Glutamatergic neuron (in vitro differentiated cells): ENCODE data around the gene TOX2. TPM values are rescaled to one million over a fixed set of nuclear protein-coding genes. Genes with fewer than 3 reads are reported as not detected.

Experiments used
- DNase-seq: peaks from one replicate; pipeline ENCODE4 v3.0.0; 2022
- H3K27ac Mint-ChIP-seq: one replicate; pipeline ENCODE4 v1.8.0; 2020; ENCODE audit warnings: mild to moderate bottlenecking, mixed read lengths, inconsistent platforms; ENCODE audit not compliant: unreplicated experiment
- H3K27me3 Mint-ChIP-seq: one replicate; pipeline ENCODE4 v1.8.0; 2020; ENCODE audit warnings: mild to moderate bottlenecking, moderate library complexity, mixed read lengths, inconsistent platforms; ENCODE audit not compliant: unreplicated experiment
- H3K36me3 Mint-ChIP-seq: one replicate; pipeline ENCODE4 v1.8.0; 2020; ENCODE audit warnings: mild to moderate bottlenecking, mixed read lengths, inconsistent platforms; ENCODE audit not compliant: unreplicated experiment
- H3K4me1 Mint-ChIP-seq: one replicate; pipeline ENCODE4 v1.8.0; 2020; ENCODE audit warnings: mild to moderate bottlenecking, low read depth, mixed read lengths, inconsistent platforms; ENCODE audit not compliant: unreplicated experiment
- H3K4me3 Mint-ChIP-seq: one replicate; pipeline ENCODE4 v1.8.0; 2020; ENCODE audit warnings: mild to moderate bottlenecking, mixed read lengths, inconsistent platforms; ENCODE audit not compliant: unreplicated experiment
- H3K9me3 Mint-ChIP-seq: one replicate; pipeline ENCODE4 v1.8.0; 2020; ENCODE audit warnings: mild to moderate bottlenecking, moderate library complexity, mixed read lengths, inconsistent platforms; ENCODE audit not compliant: unreplicated experiment
- total RNA-seq: library from RNA; stranded (reverse); fragmentation: NEBNext Ultra II Directional; extraction: Animal tissue kit (Norgen Biotek cat#: 25700); gene quantifications from one replicate; pipeline ENCODE4 v1.2.1, GENCODE V29; 2021; ENCODE audit not compliant: unreplicated experiment
- TF ChIP-seq, protein P1 (sequence below): fragments of 200-600 bp; sonication (generic); IDR thresholded peaks from one replicate; pipeline ENCODE4 v1.5.0; 2021; ENCODE audit not compliant: partially characterized antibody, unreplicated experiment

Gene TOX2
- total RNA-seq, 1 donor from 2014 or later, result 11.0 TPM

DNA sequence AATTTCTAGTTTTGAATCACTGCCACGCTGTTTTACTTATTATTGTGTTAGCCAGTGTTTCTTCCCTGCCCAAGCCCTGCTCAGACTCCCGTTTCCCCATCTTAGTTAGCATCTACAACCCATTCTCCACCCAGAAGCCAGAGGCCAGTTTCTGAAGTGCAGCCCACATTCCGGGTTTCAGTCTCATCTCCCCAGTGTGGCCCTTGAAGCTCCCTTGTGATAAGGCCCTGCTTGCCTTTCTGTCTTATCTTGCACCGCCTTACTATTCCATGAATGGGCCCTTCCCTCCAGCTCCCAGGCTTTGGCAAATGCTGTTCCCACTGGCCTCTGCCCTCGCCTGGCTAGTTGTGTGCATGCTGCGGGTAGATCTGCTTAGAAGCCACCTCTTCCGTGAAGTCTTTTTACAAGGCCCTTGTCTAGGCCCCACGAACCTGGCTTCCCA is 41.1 kb downstream of the TOX2 start:
- H3K4me1 Mint-ChIP-seq, result no peaks in the 10 kb centered on the region
- TF ChIP-seq, protein P1, sequence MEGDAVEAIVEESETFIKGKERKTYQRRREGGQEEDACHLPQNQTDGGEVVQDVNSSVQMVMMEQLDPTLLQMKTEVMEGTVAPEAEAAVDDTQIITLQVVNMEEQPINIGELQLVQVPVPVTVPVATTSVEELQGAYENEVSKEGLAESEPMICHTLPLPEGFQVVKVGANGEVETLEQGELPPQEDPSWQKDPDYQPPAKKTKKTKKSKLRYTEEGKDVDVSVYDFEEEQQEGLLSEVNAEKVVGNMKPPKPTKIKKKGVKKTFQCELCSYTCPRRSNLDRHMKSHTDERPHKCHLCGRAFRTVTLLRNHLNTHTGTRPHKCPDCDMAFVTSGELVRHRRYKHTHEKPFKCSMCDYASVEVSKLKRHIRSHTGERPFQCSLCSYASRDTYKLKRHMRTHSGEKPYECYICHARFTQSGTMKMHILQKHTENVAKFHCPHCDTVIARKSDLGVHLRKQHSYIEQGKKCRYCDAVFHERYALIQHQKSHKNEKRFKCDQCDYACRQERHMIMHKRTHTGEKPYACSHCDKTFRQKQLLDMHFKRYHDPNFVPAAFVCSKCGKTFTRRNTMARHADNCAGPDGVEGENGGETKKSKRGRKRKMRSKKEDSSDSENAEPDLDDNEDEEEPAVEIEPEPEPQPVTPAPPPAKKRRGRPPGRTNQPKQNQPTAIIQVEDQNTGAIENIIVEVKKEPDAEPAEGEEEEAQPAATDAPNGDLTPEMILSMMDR, result no peak
- no peak for DNase-seq
- H3K9me3 Mint-ChIP-seq, result peaks cover 2% of the 10 kb centered on the region
- no peak overlapping the region for H3K4me3 Mint-ChIP-seq
- H3K27ac Mint-ChIP-seq, result no peak overlapping the region
- H3K27me3 Mint-ChIP-seq, result peaks cover 6% of the 10 kb centered on the region
- no peaks in the 10 kb centered on the region for H3K36me3 Mint-ChIP-seq

DNA sequence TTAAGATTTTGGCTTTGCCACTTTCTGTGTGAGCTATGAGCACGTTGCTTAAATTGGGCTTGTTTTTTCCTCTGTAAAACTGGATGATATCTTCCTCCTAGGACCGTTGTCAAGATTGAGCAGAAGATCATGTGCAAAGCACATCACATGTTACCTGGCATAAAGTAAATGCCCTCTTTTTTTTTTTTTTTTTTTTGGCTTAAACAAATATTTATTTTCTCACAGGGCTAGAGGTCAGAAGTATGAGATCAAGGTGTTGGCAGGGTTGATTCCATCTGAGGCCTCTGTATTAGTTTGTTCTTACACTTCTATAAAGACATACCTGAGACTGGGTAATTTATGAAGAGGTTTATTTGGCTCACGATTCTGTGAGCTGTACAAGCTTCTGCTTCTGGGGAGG is 42.7 kb downstream of the TOX2 start:
- peaks cover 2% of the 10 kb centered on the region for H3K9me3 Mint-ChIP-seq
- no peak overlapping the region for H3K4me3 Mint-ChIP-seq
- no peak for DNase-seq
- H3K36me3 Mint-ChIP-seq, result no peaks in the 10 kb centered on the region
- H3K27me3 Mint-ChIP-seq, result peaks cover 8% of the 10 kb centered on the region
- TF ChIP-seq, protein P1, result no peak
- H3K27ac Mint-ChIP-seq, result no peak overlapping the region
- peaks cover 4% of the 10 kb centered on the region for H3K4me1 Mint-ChIP-seq

DNA sequence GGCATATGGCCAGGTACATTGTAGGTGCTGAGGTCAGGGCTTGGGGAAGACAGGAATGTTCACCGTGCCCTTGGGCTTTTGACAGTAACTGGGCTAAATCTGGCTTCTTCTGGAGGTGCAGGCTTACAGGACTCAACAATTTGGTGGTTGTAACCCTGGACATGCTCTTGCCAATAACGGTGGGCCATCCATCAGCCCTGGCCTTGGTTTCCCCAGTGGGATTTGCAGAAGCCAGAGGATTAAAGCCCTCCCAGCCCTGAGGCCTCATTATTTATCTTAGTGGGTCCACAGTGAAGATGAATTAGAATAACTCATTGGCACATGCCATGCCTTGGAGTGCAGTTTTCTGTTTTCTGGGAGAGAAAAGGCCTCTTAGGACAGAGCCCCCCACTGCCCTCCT is 44.0 kb downstream of the TOX2 start:
- Mint-ChIP-seq H3K27me3 (peaks cover 6% of the 10 kb centered on the region), H3K4me1 (peaks cover 6% of the 10 kb centered on the region), H3K36me3 (no peaks in the 10 kb centered on the region), H3K9me3 (peaks cover 2% of the 10 kb centered on the region), H3K27ac (no peak overlapping the region), H3K4me3 (no peak overlapping the region)
- DNase-seq, result no peak
- TF ChIP-seq, protein P1, result no peak

DNA sequence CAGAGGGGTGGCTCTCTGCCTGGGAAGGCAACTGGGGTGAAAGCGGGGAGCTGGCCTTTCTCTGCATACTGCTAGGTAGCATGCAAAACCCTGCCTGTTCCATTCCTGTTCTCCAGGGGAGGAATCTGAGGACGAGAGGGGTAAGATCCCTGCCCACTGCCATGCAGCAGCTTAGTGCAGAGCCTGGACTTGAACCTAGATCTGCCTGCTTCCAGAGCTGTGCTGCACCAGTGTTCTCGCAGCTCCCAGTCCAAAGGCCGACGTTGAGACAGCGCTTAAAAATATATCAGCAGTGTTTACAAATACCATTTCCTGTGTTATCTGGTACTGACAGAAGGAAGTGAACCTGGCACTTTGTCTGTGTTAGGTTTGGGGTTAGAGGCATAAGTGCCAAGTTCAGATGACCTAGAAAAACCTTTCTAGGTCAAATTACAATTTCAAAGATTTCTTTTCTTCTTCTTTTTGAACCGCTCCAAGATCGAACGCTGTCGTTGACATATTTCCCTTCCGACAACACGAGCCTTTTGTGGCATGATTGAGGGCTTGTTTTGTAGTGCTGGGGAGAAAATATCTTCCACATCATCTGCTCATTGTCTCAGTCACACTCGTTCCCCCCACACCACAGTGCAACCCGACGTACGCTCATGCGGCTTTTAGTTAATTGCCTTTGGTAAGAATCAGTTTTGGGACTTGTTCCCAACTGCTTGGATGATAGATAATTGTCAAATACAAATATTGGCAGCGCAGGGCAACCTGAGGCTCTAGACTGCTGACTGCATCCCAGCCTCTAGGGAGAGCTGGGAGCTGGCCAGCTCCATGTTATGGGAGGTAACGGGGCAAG is 44.6 kb downstream of the TOX2 start:
- no peak overlapping the region for H3K4me3 Mint-ChIP-seq
- H3K27me3 Mint-ChIP-seq, result peaks cover 9% of the 10 kb centered on the region
- peaks cover 8% of the 10 kb centered on the region for H3K4me1 Mint-ChIP-seq
- H3K27ac Mint-ChIP-seq, result no peak overlapping the region
- DNase-seq, result no peak
- TF ChIP-seq, protein P1, result no peak
- H3K36me3 Mint-ChIP-seq, result no peaks in the 10 kb centered on the region
- H3K9me3 Mint-ChIP-seq, result peaks cover 2% of the 10 kb centered on the region

DNA sequence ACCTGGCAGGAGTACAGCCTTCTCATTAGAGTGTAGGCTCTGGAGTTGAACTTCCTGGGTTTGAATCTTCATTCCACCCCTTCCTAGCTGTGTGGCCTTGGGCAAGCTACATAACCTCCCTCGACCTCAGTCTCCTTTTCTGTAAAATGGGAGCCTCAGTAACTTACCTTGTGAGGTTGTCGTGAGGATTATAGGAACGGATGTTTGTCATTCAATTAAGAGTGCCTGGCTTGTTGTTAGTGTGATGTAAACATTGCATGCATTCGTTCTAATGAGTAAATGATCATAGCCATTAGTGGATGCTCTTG is 45.2 kb downstream of the TOX2 start:
- DNase-seq, result no peak
- no peak overlapping the region for H3K4me3 Mint-ChIP-seq
- TF ChIP-seq, protein P1, result no peak
- H3K4me1 Mint-ChIP-seq, result peaks cover 9% of the 10 kb centered on the region
- H3K27ac Mint-ChIP-seq, result no peak overlapping the region
- no peaks in the 10 kb centered on the region for H3K36me3 Mint-ChIP-seq
- H3K9me3 Mint-ChIP-seq, result peaks cover 2% of the 10 kb centered on the region
- H3K27me3 Mint-ChIP-seq, result peaks cover 9% of the 10 kb centered on the region
